WTC11 (cell line): Measurements from ENCODE around the gene DCLK1. TPM values are rescaled to one million over a fixed set of nuclear protein-coding genes. Genes with fewer than 3 reads are reported as not detected.

Experiments
- ATAC-seq: fragments of 200-7000 bp; cut with Tn5 transposase; 2 replicates; pipeline ENCODE4 v1.10.0; 2021; ENCODE audit warnings: mild to moderate bottlenecking, moderate library complexity
- CTCF ChIA-PET: fragments of 300-600 bp; sonication (Branson Sonifier 250); formaldehyde crosslinking; loops from one replicate; lab custom pipeline; 2021; ENCODE audit warnings: antibody characterized with exemption; lab: Charles Lee
- POLR2A ChIA-PET: fragments of 350-600 bp; sonication (Branson Sonifier 250); formaldehyde crosslinking; loops from one replicate; lab custom pipeline; 2021; ENCODE audit warnings: antibody characterized with exemption; lab: Charles Lee
- DNase-seq: peaks from one replicate; pipeline ENCODE4 v3.0.0; 2021; ENCODE audit warnings: low spot score
- H3K27ac Mint-ChIP-seq: 2 replicates; pipeline ENCODE4 v1.8.0; 2021; ENCODE audit warnings: mixed read lengths
- H3K27me3 Mint-ChIP-seq: 2 replicates; pipeline ENCODE4 v1.8.0; 2021; ENCODE audit warnings: low read depth, mild to moderate bottlenecking, moderate library complexity, mixed read lengths
- H3K36me3 Mint-ChIP-seq: 2 replicates; pipeline ENCODE4 v1.8.0; 2021; ENCODE audit warnings: mixed read lengths
- H3K4me1 Mint-ChIP-seq: 2 replicates; pipeline ENCODE4 v1.8.0; 2022; ENCODE audit warnings: mixed read lengths
- H3K4me3 Mint-ChIP-seq: 2 replicates; pipeline ENCODE4 v1.8.0; 2021; ENCODE audit warnings: mild to moderate bottlenecking, moderate library complexity, mixed read lengths
- H3K9me3 Mint-ChIP-seq: 2 replicates; pipeline ENCODE4 v1.8.0; 2021; ENCODE audit warnings: mixed read lengths
- ATF1 ChIP-seq: sonication (generic); formaldehyde crosslinking; IDR thresholded peaks from 2 replicates; pipeline ENCODE4 v1.8.1; 2023; ENCODE audit warnings: mild to moderate bottlenecking, moderate library complexity, missing genetic modification reagents
- CBFB ChIP-seq: sonication (generic); formaldehyde crosslinking; IDR thresholded peaks from 2 replicates; pipeline ENCODE4 v1.8.1; 2022; ENCODE audit warnings: mild to moderate bottlenecking, low read depth, missing genetic modification reagents
- CREM ChIP-seq: sonication (generic); formaldehyde crosslinking; IDR thresholded peaks from 2 replicates; pipeline ENCODE4 v1.8.1; 2022; ENCODE audit warnings: mild to moderate bottlenecking, missing genetic modification reagents, moderate library complexity
- ETV6 ChIP-seq: sonication (generic); formaldehyde crosslinking; IDR thresholded peaks from 2 replicates; pipeline ENCODE4 v1.8.1; 2022; ENCODE audit warnings: mild to moderate bottlenecking, missing genetic modification reagents
- FOXK1 ChIP-seq: sonication (generic); formaldehyde crosslinking; IDR thresholded peaks from 2 replicates; pipeline ENCODE4 v1.8.0; 2022; ENCODE audit warnings: mild to moderate bottlenecking, moderate library complexity, missing genetic modification reagents
- GABPB1 ChIP-seq: sonication (generic); formaldehyde crosslinking; IDR thresholded peaks from 2 replicates; pipeline ENCODE4 v1.8.1; 2023; ENCODE audit warnings: mild to moderate bottlenecking, missing genetic modification reagents
- GRHL2 ChIP-seq: fragments of 250-450 bp; sonication (Bioruptor Pico); IDR thresholded peaks from 2 replicates; pipeline ENCODE4 v1.8.0; 2022; ENCODE audit warnings: mild to moderate bottlenecking, moderate library complexity; ENCODE audit not compliant: insufficient replicate concordance, severe bottlenecking
- GTF2I ChIP-seq: fragments of 250-450 bp; sonication (Bioruptor Pico); conservative IDR thresholded peaks from 2 replicates; pipeline ENCODE4 v1.4.0; 2021; ENCODE audit warnings: mild to moderate bottlenecking
- HMGA2 ChIP-seq: fragments of 250-450 bp; sonication (Bioruptor Pico); IDR thresholded peaks from 2 replicates; pipeline ENCODE4 v1.4.0; 2021; ENCODE audit warnings: mild to moderate bottlenecking, moderate library complexity
- JAZF1 ChIP-seq: fragments of 250-450 bp; sonication (Bioruptor Pico); IDR thresholded peaks from 2 replicates; pipeline ENCODE4 v1.9.0; 2021; ENCODE audit warnings: moderate library complexity, mild to moderate bottlenecking, inconsistent platforms
- MLX ChIP-seq: sonication (generic); formaldehyde crosslinking; IDR thresholded peaks from 2 replicates; pipeline ENCODE4 v1.8.1; 2023; ENCODE audit warnings: mild to moderate bottlenecking, missing genetic modification reagents, moderate library complexity
- NFYB ChIP-seq: sonication (generic); formaldehyde crosslinking; conservative IDR thresholded peaks from 2 replicates; pipeline ENCODE4 v1.8.0; 2022; ENCODE audit warnings: low read depth, missing genetic modification reagents
- NR1H2 ChIP-seq: sonication (generic); formaldehyde crosslinking; IDR thresholded peaks from 2 replicates; pipeline ENCODE4 v1.9.0; 2021; ENCODE audit warnings: mild to moderate bottlenecking, moderate library complexity, missing genetic modification reagents
- NR3C1 ChIP-seq: sonication (generic); formaldehyde crosslinking; conservative IDR thresholded peaks from 2 replicates; pipeline ENCODE4 v1.8.1; 2023; ENCODE audit warnings: low read depth, mild to moderate bottlenecking, missing genetic modification reagents
- TP53 ChIP-seq: sonication (generic); formaldehyde crosslinking; IDR thresholded peaks from 2 replicates; pipeline ENCODE4 v1.8.1; 2023; ENCODE audit warnings: mild to moderate bottlenecking, missing genetic modification reagents
- ZNF317 ChIP-seq: sonication (generic); formaldehyde crosslinking; IDR thresholded peaks from 2 replicates; pipeline ENCODE4 v1.8.1; 2023; ENCODE audit warnings: low read depth, mild to moderate bottlenecking, moderate library complexity, missing genetic modification reagents, borderline replicate concordance
- ZNF416 ChIP-seq: fragments of 250-450 bp; sonication (Bioruptor Pico); IDR thresholded peaks from 2 replicates; pipeline ENCODE4 v1.9.0; 2021; ENCODE audit warnings: mild to moderate bottlenecking, inconsistent platforms
- total RNA-seq: library from RNA; stranded (reverse); gene quantifications from 3 replicates; pipeline ENCODE4 v1.2.3, GENCODE V29; 2021
- TF ChIP-seq, protein P1 (sequence below): sonication (generic); formaldehyde crosslinking; IDR thresholded peaks from 2 replicates; pipeline ENCODE4 v1.8.0; 2023; ENCODE audit warnings: missing genetic modification reagents
- TF ChIP-seq, protein P2 (sequence below): sonication (generic); formaldehyde crosslinking; IDR thresholded peaks from 2 replicates; pipeline ENCODE4 v1.8.0; 2023; ENCODE audit warnings: missing genetic modification reagents, mild to moderate bottlenecking, borderline replicate concordance
- TF ChIP-seq, protein P3 (sequence below): fragments of 250-450 bp; sonication (Bioruptor Pico); conservative IDR thresholded peaks from 2 replicates; pipeline ENCODE4 v1.9.0; 2021; ENCODE audit warnings: mild to moderate bottlenecking
- TF ChIP-seq, protein P4 (sequence below): sonication (generic); formaldehyde crosslinking; IDR thresholded peaks from 2 replicates; pipeline ENCODE4 v1.8.1; 2023; ENCODE audit warnings: mild to moderate bottlenecking, missing genetic modification reagents, moderate library complexity
- TF ChIP-seq, protein P5 (sequence below): sonication (generic); formaldehyde crosslinking; IDR thresholded peaks from 2 replicates; pipeline ENCODE4 v1.8.0; 2022; ENCODE audit warnings: mild to moderate bottlenecking, missing genetic modification reagents
- TF ChIP-seq, protein P6 (sequence below): sonication (generic); formaldehyde crosslinking; IDR thresholded peaks from 2 replicates; pipeline ENCODE4 v1.8.1; 2022; ENCODE audit warnings: low read depth, mild to moderate bottlenecking, moderate library complexity, missing genetic modification reagents, borderline replicate concordance

DCLK1 gene
- total RNA-seq, 1 experiment from 2014 or later: 18.5 TPM

- no peak overlapping the region for H3K27ac Mint-ChIP-seq
- no peak overlapping the region for H3K4me3 Mint-ChIP-seq
- no peak for DNase-seq
- no peaks in the 10 kb centered on the region for H3K36me3 Mint-ChIP-seq
- peaks cover 1% of the 10 kb centered on the region; the same call in 1 of the 2 replicates for H3K4me1 Mint-ChIP-seq
- ATAC-seq: no peak
- TF ChIP-seq GABPB1 (CRISPR knock-in tag) (no peak), NFYB (CRISPR knock-in tag) (no peak), NR3C1 (CRISPR knock-in tag) (no peak), GRHL2 (CRISPR knock-in tag) (no peak), HMGA2 (CRISPR knock-in tag) (no peak), TP53 (CRISPR knock-in tag) (no peak), CREM (no peak), GTF2I (CRISPR knock-in tag) (no peak), ATF1 (CRISPR knock-in tag) (no peak), MLX (no peak), JAZF1 (CRISPR knock-in tag) (no peak), CBFB (CRISPR knock-in tag) (no peak), ZNF416 (no peak)
- TF ChIP-seq, protein P1, sequence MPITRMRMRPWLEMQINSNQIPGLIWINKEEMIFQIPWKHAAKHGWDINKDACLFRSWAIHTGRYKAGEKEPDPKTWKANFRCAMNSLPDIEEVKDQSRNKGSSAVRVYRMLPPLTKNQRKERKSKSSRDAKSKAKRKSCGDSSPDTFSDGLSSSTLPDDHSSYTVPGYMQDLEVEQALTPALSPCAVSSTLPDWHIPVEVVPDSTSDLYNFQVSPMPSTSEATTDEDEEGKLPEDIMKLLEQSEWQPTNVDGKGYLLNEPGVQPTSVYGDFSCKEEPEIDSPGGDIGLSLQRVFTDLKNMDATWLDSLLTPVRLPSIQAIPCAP (CRISPR knock-in tag): no peak
- TF ChIP-seq, protein P2, sequence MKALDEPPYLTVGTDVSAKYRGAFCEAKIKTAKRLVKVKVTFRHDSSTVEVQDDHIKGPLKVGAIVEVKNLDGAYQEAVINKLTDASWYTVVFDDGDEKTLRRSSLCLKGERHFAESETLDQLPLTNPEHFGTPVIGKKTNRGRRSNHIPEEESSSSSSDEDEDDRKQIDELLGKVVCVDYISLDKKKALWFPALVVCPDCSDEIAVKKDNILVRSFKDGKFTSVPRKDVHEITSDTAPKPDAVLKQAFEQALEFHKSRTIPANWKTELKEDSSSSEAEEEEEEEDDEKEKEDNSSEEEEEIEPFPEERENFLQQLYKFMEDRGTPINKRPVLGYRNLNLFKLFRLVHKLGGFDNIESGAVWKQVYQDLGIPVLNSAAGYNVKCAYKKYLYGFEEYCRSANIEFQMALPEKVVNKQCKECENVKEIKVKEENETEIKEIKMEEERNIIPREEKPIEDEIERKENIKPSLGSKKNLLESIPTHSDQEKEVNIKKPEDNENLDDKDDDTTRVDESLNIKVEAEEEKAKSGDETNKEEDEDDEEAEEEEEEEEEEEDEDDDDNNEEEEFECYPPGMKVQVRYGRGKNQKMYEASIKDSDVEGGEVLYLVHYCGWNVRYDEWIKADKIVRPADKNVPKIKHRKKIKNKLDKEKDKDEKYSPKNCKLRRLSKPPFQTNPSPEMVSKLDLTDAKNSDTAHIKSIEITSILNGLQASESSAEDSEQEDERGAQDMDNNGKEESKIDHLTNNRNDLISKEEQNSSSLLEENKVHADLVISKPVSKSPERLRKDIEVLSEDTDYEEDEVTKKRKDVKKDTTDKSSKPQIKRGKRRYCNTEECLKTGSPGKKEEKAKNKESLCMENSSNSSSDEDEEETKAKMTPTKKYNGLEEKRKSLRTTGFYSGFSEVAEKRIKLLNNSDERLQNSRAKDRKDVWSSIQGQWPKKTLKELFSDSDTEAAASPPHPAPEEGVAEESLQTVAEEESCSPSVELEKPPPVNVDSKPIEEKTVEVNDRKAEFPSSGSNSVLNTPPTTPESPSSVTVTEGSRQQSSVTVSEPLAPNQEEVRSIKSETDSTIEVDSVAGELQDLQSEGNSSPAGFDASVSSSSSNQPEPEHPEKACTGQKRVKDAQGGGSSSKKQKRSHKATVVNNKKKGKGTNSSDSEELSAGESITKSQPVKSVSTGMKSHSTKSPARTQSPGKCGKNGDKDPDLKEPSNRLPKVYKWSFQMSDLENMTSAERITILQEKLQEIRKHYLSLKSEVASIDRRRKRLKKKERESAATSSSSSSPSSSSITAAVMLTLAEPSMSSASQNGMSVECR (CRISPR knock-in tag): no peak
- TF ChIP-seq, protein P3, sequence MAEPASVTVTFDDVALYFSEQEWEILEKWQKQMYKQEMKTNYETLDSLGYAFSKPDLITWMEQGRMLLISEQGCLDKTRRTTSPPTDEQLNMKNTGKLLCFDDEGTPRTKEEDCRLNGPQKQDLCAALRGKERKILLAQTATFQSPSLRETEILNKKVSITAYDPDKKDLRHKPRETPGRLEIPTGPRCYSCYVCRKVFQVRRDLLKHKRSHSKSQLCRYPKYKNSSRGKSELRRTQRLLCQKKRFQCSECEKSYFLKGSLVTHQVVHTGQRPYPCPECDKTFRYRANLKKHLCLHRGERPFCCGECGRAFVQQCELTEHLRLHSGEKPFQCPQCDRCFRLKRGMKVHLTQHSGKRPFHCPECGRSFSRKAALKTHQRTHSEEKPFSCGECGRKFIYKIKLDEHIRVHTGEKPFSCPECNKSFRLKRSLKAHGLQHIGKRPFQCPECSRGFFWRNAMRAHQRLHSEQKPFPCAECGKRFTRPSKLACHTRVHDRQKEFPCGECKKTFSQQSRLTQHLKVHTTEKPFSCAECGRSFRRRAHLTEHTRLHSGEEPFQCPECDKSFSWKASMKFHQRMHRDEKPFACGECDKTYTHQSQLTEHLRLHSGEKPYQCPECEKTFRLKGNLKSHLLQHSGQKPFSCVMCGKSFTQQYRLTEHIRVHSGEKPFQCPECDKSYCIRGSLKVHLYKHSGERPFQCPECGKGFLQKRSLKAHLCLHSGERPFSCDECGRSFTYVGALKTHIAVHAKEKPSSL (CRISPR knock-in tag): no peak
- TF ChIP-seq, all 79 proteins: peak for 0
- H3K27me3 Mint-ChIP-seq: no peaks in the 10 kb centered on the region
- ChIA-PET CTCF (no interaction called here), POLR2A (no interaction called here)
- peaks cover 8% of the 10 kb centered on the region for H3K9me3 Mint-ChIP-seq
Measured at GRCh38 chr13:35761440-35762252, 369.5 kb downstream of the DCLK1 start.

GRCh38 chr13:35760735-35761281 is 370.4 kb downstream of the DCLK1 start:
- Mint-ChIP-seq H3K36me3 (no peaks in the 10 kb centered on the region), H3K4me3 (no peak overlapping the region), H3K27me3 (no peaks in the 10 kb centered on the region), H3K4me1 (peaks cover 10% of the 10 kb centered on the region), H3K9me3 (peaks cover 8% of the 10 kb centered on the region), H3K27ac (no peak overlapping the region)
- ATAC-seq: no peak
- no peak for DNase-seq
- CTCF ChIA-PET: no interaction called here
- POLR2A ChIA-PET: no interaction called here
- no peak for TF ChIP-seq NR1H2
- TF ChIP-seq ZNF317 (CRISPR knock-in tag): no peak
- TF ChIP-seq, protein P4, sequence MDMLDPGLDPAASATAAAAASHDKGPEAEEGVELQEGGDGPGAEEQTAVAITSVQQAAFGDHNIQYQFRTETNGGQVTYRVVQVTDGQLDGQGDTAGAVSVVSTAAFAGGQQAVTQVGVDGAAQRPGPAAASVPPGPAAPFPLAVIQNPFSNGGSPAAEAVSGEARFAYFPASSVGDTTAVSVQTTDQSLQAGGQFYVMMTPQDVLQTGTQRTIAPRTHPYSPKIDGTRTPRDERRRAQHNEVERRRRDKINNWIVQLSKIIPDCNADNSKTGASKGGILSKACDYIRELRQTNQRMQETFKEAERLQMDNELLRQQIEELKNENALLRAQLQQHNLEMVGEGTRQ: no peak
- no peak for TF ChIP-seq MLX
- TF ChIP-seq, protein P5, sequence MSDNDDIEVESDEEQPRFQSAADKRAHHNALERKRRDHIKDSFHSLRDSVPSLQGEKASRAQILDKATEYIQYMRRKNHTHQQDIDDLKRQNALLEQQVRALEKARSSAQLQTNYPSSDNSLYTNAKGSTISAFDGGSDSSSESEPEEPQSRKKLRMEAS: no peak
- TF ChIP-seq FOXK1 (CRISPR knock-in tag): no peak
- TF ChIP-seq, protein P6, sequence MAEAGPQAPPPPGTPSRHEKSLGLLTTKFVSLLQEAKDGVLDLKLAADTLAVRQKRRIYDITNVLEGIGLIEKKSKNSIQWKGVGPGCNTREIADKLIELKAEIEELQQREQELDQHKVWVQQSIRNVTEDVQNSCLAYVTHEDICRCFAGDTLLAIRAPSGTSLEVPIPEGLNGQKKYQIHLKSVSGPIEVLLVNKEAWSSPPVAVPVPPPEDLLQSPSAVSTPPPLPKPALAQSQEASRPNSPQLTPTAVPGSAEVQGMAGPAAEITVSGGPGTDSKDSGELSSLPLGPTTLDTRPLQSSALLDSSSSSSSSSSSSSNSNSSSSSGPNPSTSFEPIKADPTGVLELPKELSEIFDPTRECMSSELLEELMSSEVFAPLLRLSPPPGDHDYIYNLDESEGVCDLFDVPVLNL (CRISPR knock-in tag): no peak
- TF ChIP-seq ETV6: no peak
